Fibroblast of lung (primary cell): ENCODE measurements around the gene PLA1A.

Experiments
- CTCF ChIP-seq, 2 donors: IDR thresholded peaks in 1 of 2; conservative IDR thresholded peaks in 1 of 2; 1 replicate in 1 of 2; 2 replicates in 1 of 2; pipeline ENCODE4 v1.5.1; 2011 to 2012; ENCODE audit warnings: low read length in 2 of 2, control low read depth in 1 of 2, inconsistent platforms in 1 of 2, low read depth in 1 of 2, mild to moderate bottlenecking in 1 of 2
- EZH2 ChIP-seq: IDR thresholded peaks from 2 replicates; pipeline ENCODE4 v1.5.1; 2012; ENCODE audit warnings: low read length, control low read depth, mild to moderate bottlenecking; ENCODE audit errors: missing control alignments

GRCh38 chr3:119627461-119627860 lies 29.8 kb downstream of the PLA1A start:
- TF ChIP-seq CTCF (conservative IDR thresholded peaks at IDR 0.05 in 1 of 2, IDR thresholded peaks at IDR 0.05 in 1 of 2; ENCODE audit: low read depth in 1 of 2, low read length in 2 of 2) (no peak), EZH2 (no peak)
